ENCODE data around the gene PHLPP1. TPM values are rescaled to one million over a fixed set of nuclear protein-coding genes. Genes with fewer than 3 reads are reported as not detected.
A peak's percentile ranks its signal among the peaks of the same experiment; 100 is the strongest.

The PHLPP1 gene
- total and polyA plus RNA-seq, 8 donors: 2.1 to 77.0 (median 12.5) TPM

DNA sequence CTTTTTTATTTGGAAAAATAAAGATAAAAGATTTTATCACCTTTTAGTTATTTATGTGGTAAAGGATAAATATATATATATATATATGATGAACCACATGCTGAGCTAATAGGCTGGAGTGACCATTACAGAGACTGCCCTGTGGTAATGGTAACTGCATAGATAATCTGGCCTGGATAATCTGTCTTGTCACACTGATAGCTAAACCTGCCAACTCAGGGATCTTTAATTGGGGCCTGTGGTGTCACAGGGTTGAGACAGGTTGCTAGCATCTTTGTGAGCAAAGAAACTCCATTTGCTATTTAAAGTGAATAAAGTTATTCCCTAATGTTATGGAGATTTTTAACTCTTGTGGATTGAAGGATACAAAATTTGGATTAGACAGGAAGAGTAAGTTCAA, 203.0 kb downstream of the PHLPP1 start:
- Histone ChIP-seq H3K27me3 (no peaks in the 10 kb centered on the region), H3K27ac (no peak overlapping the region), H3K36me3 (peaks cover 0 to 31% (median 15%) of the 10 kb centered on the region in 4 donors), H3K9me3 (no peaks in the 10 kb centered on the region), H3K4me1 (peaks cover 0 to 7% (median 0%) of the 10 kb centered on the region in 4 donors), H3K4me3 (no peak overlapping the region)
- intact Hi-C loops (cut with DNase I; ENCODE audit: low total_unique reads): no loop called here
- no peak for DNase-seq
- TF ChIP-seq, protein P1, sequence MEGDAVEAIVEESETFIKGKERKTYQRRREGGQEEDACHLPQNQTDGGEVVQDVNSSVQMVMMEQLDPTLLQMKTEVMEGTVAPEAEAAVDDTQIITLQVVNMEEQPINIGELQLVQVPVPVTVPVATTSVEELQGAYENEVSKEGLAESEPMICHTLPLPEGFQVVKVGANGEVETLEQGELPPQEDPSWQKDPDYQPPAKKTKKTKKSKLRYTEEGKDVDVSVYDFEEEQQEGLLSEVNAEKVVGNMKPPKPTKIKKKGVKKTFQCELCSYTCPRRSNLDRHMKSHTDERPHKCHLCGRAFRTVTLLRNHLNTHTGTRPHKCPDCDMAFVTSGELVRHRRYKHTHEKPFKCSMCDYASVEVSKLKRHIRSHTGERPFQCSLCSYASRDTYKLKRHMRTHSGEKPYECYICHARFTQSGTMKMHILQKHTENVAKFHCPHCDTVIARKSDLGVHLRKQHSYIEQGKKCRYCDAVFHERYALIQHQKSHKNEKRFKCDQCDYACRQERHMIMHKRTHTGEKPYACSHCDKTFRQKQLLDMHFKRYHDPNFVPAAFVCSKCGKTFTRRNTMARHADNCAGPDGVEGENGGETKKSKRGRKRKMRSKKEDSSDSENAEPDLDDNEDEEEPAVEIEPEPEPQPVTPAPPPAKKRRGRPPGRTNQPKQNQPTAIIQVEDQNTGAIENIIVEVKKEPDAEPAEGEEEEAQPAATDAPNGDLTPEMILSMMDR (IDR thresholded peaks at IDR 0.05): no peak
- TF ChIP-seq EP300 (IDR thresholded peaks at IDR 0.05) (no peak), POLR2A (IDR thresholded peaks at IDR 0.05) (no peak), POLR2AphosphoS5 (IDR thresholded peaks at IDR 0.05) (no peak)

DNA sequence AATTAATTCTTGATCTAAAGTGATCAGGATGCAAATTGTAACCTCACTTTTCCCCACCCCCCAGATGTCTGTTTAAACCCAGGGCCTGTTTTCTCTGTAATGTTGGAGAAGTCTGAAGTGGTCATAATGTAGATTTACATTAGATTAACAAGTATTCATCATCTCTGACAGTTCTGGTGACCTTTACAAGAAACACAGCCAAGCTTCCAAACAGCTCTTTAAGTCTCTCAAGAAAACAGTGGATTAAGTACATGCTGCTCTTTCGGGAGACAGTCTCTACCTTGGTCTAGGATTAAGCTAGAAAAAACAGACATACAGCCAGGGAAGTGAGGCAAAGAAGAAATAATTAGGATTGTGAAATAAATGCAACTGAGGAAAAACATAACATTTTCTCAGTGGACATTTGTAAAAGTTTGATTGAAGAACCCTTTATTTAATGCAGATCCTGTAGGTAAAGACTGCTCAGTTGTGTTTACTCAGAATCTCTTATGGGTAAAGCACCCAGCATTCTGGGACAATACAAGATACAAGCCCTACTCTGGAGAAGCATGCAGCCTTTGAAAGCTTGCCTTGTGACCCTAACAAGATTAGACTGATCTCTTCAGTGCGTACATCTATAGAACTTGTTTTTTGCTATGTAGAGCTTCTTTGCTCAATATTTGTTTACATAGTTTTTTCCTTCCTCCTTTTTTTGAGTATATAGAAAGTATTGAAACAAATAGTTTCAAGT, 203.9 kb downstream of the PHLPP1 start:
- Histone ChIP-seq H3K36me3 (peaks cover 0 to 31% (median 15%) of the 10 kb centered on the region in 4 donors), H3K4me1 (peaks cover 0 to 7% (median 0%) of the 10 kb centered on the region in 4 donors), H3K9me3 (no peaks in the 10 kb centered on the region), H3K27ac (no peak overlapping the region), H3K4me3 (no peak overlapping the region), H3K27me3 (no peaks in the 10 kb centered on the region)
- WGBS, 5 donors: 48 to 67% (median 60%) methylated on average over 2 of the region's 2 CpGs
- no peak for DNase-seq
- intact Hi-C loops (cut with DNase I; ENCODE audit: low total_unique reads): no loop called here
- TF ChIP-seq POLR2AphosphoS5 (IDR thresholded peaks at IDR 0.05) (no peak), EP300 (IDR thresholded peaks at IDR 0.05) (no peak), POLR2A (IDR thresholded peaks at IDR 0.05) (no peak)
- TF ChIP-seq, protein P1 (IDR thresholded peaks at IDR 0.05): no peak

DNA sequence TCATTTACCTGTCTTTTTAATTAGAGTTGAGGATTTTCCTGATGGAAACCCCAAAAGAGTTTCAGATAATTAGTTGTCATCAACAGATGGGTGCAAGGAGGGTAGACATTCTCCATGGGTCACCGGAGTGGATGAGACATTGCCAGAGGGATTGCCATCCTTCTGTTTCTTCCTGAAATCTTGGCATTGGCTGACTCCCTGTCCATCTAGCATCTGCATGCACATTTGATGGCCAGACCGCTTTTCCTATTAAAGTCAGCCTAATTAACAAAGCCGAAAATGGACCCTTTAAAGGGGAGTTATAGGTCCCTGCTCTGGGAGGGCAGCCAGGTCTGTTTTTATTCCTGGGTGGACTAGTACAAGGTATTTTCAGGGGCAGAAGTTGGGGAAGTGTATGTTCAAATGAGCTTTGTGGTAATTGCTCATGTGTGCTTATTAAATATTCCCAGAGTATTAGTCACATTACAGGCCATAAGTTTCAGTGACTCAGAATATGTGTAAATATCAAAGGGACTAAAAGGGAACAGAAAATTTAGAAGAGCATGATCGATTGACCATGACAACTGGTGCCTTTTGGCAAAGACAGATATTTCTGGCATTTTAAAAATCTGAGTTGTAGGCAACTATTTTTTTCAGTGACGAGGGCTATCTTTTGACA, 209.8 kb downstream of the PHLPP1 start:
- H3K4me3 ChIP-seq: no peak overlapping the region
- TF ChIP-seq EP300 (IDR thresholded peaks at IDR 0.05): no peak
- TF ChIP-seq, protein P1 (IDR thresholded peaks at IDR 0.05): no peak
- no peak for TF ChIP-seq POLR2AphosphoS5 (IDR thresholded peaks at IDR 0.05)
- no peak for TF ChIP-seq POLR2A (IDR thresholded peaks at IDR 0.05)
- peaks cover 0 to 13% (median 8%) of the 10 kb centered on the region in 4 donors for H3K36me3 ChIP-seq
- DNase-seq: peak in 1 of 2 donors; percentile 12
- peak overlapping the region in 1 of 5 donors; percentile 32 for H3K27ac ChIP-seq
- no peaks in the 10 kb centered on the region for H3K9me3 ChIP-seq
- intact Hi-C loops (cut with DNase I; ENCODE audit: low total_unique reads): no loop called here
- H3K27me3 ChIP-seq: no peaks in the 10 kb centered on the region
- H3K4me1 ChIP-seq: no peaks in the 10 kb centered on the region
- whole genome bisulfite sequencing, 5 donors: 86 to 88% (median 88%) methylated on average over 5 of the region's 5 CpGs

GRCh38 chr18:62928326-62928725, 213.0 kb downstream of the PHLPP1 start:
- Histone ChIP-seq H3K36me3 (peaks cover 0 to 6% (median 0%) of the 10 kb centered on the region in 4 donors), H3K4me3 (no peak overlapping the region), H3K9me3 (no peaks in the 10 kb centered on the region), H3K27me3 (no peaks in the 10 kb centered on the region), H3K4me1 (no peaks in the 10 kb centered on the region), H3K27ac (no peak overlapping the region)
- 72 to 90% (median 83%) methylated on average over 1 of the region's 1 CpG for WGBS, 5 donors
- TF ChIP-seq POLR2A (IDR thresholded peaks at IDR 0.05) (no peak), EP300 (IDR thresholded peaks at IDR 0.05) (no peak), POLR2AphosphoS5 (IDR thresholded peaks at IDR 0.05) (no peak)
- TF ChIP-seq, protein P1 (IDR thresholded peaks at IDR 0.05): no peak
- no peak for DNase-seq
- intact Hi-C loops (cut with DNase I; ENCODE audit: low total_unique reads): no loop called here

Data from stomach (tissue), 9 donors.